Endodermal cell (in vitro differentiated cells): Measurements from ENCODE around the gene KIR3DL2. TPM values are rescaled to one million over a fixed set of nuclear protein-coding genes. Genes with fewer than 3 reads are reported as not detected.
"Not testable (repeated sequence)": the region's sequence is repeated elsewhere in the genome, so short reads cannot be mapped to it uniquely, and the experiment has no call there.

Experiments
- DNase-seq: peaks from one replicate; pipeline ENCODE4 v3.0.0-alpha.2; 2017
- H3K27ac ChIP-seq: 2 replicates; pipeline ENCODE4 v1.5.1; 2013; ENCODE audit warnings: mild to moderate bottlenecking, low read depth, low read length, moderate library complexity
- H3K27me3 ChIP-seq: 2 replicates; pipeline ENCODE4 v1.6.1; 2013; ENCODE audit warnings: mild to moderate bottlenecking, low read length, moderate library complexity; ENCODE audit not compliant: insufficient read depth, control insufficient read depth, poor library complexity, severe bottlenecking
- H3K36me3 ChIP-seq: 2 replicates; pipeline ENCODE4 v1.7.0; 2013; ENCODE audit warnings: mild to moderate bottlenecking, low read length, moderate library complexity; ENCODE audit not compliant: control insufficient read depth, insufficient read depth
- H3K4me1 ChIP-seq: one replicate; pipeline ENCODE4 v1.7.0; 2013; ENCODE audit warnings: low read length; ENCODE audit not compliant: control insufficient read depth, insufficient read depth
- H3K4me3 ChIP-seq: 2 replicates; pipeline ENCODE4 v1.5.1; 2013; ENCODE audit warnings: mild to moderate bottlenecking, low read length, moderate library complexity
- H3K9ac ChIP-seq: 2 replicates; pipeline ENCODE4 v1.6.1; 2013; ENCODE audit warnings: mild to moderate bottlenecking, low read length, moderate library complexity; ENCODE audit not compliant: poor library complexity, severe bottlenecking; ENCODE audit errors: extremely low read depth
- H3K9me3 ChIP-seq: 2 replicates; pipeline ENCODE4 v1.6.1; 2013; ENCODE audit warnings: mild to moderate bottlenecking, low read length, moderate library complexity; ENCODE audit not compliant: control insufficient read depth
- H3K27ac Mint-ChIP-seq: 2 replicates; pipeline ENCODE4 v1.8.0; 2020; ENCODE audit warnings: mixed read lengths
- H3K27me3 Mint-ChIP-seq: 2 replicates; pipeline ENCODE4 v1.8.0; 2021; ENCODE audit warnings: mild to moderate bottlenecking, mixed read lengths; ENCODE audit not compliant: insufficient read depth
- H3K36me3 Mint-ChIP-seq: 2 replicates; pipeline ENCODE4 v1.8.0; 2020; ENCODE audit warnings: low read depth, mixed read lengths
- H3K4me1 Mint-ChIP-seq: 2 replicates; pipeline ENCODE4 v1.8.0; 2020; ENCODE audit warnings: mixed read lengths
- H3K4me3 Mint-ChIP-seq: 2 replicates; pipeline ENCODE4 v1.8.0; 2020; ENCODE audit warnings: mild to moderate bottlenecking, moderate library complexity, mixed read lengths
- H3K9me3 Mint-ChIP-seq: 2 replicates; pipeline ENCODE4 v1.8.0; 2020; ENCODE audit warnings: mild to moderate bottlenecking, mixed read lengths
- CTCF ChIP-seq: fragments of 200-600 bp; sonication (generic); conservative IDR thresholded peaks from 2 replicates; pipeline ENCODE4 v1.5.0; 2021; ENCODE audit warnings: antibody characterized with exemption, mild to moderate bottlenecking
- WGBS, 2 experiments: methylation state at CpG; one replicate each; pipeline versions ENCODE4 v1.1.5 to v1.1.7; 2013; ENCODE audit warnings: missing lambda C conversion rate in 2 of 2, mixed read lengths in 1 of 2; ENCODE audit not compliant: insufficient coverage in 1 of 2, insufficient read length in 1 of 2; 5-methylcytosine and 5-hydroxymethylcytosine counted together
- total RNA-seq, 2 donors: library from RNA; stranded (reverse); fragmentation: NEBNext Ultra II Directional in 1 of 2; extraction: Animal tissue kit (Norgen Biotek cat#: 25700) in 1 of 2; gene quantifications; 2 replicates in 1 of 2; 3 replicates in 1 of 2; pipeline ENCODE4 v1.2.1, GENCODE V29; 2021

The KIR3DL2 gene
- total RNA-seq, 2 donors from 2014 or later = not detected

- Histone ChIP-seq H3K27me3 (no peaks in the 10 kb centered on the region), H3K9ac (no peak overlapping the region), H3K27ac (no peak overlapping the region), H3K4me1 (peaks cover 12% of the 10 kb centered on the region), H3K4me3 (no peak overlapping the region), H3K9me3 (peaks cover 4% of the 10 kb centered on the region), H3K36me3 (peaks cover 75% of the 10 kb centered on the region)
- no peak for DNase-seq
- TF ChIP-seq CTCF = no peak
- H3K36me3 Mint-ChIP-seq = peaks cover 34% of the 10 kb centered on the region
- 90 to 93% methylated on average over 3 to 5 of the region's 5 CpGs for WGBS, 2 experiments
- H3K27me3 Mint-ChIP-seq = no peaks in the 10 kb centered on the region
- no peaks in the 10 kb centered on the region for H3K9me3 Mint-ChIP-seq
- H3K27ac Mint-ChIP-seq = peak overlapping the region; percentile 76
- H3K4me3 Mint-ChIP-seq = peak overlapping the region; percentile 2
- H3K4me1 Mint-ChIP-seq = peaks cover 22% of the 10 kb centered on the region
Observed at GRCh38 chr19:54905421-54905802, 55.2 kb downstream of the KIR3DL2 start.

- 85 to 89% methylated on average over 13 to 22 of the region's 22 CpGs for WGBS, 2 experiments
- Histone ChIP-seq H3K9me3 (peaks cover 4% of the 10 kb centered on the region), H3K9ac (no peak within 1 kb of the TSS), H3K4me1 (peaks cover 12% of the 10 kb centered on the region), H3K27me3 (no peaks in the 10 kb centered on the region), H3K27ac (no peak within 1 kb of the TSS), H3K36me3 (peaks cover 76% of the 10 kb centered on the region), H3K4me3 (no peak within 1 kb of the TSS)
- peak within 1 kb of the TSS; percentile 2 for H3K4me3 Mint-ChIP-seq
- no peak for DNase-seq
- H3K36me3 Mint-ChIP-seq = peaks cover 37% of the 10 kb centered on the region
- TF ChIP-seq CTCF = no peak
- peak within 1 kb of the TSS; percentile 76 for H3K27ac Mint-ChIP-seq
- H3K9me3 Mint-ChIP-seq = no peaks in the 10 kb centered on the region
- H3K27me3 Mint-ChIP-seq = no peaks in the 10 kb centered on the region
- H3K4me1 Mint-ChIP-seq = peaks cover 22% of the 10 kb centered on the region
Observed at GRCh38 chr19:54905803-54906511, 55.7 kb downstream of the KIR3DL2 start, which contains the start of gene NCR1. Gene NCR1, plus strand, starts transcription at chr19:54906148. Its CDS starts 40 bp downstream, at chr19:54906188.

- peaks cover 4% of the 10 kb centered on the region for H3K9me3 ChIP-seq
- H3K4me3 ChIP-seq = no peak overlapping the region
- Mint-ChIP-seq H3K4me1 (peaks cover 22% of the 10 kb centered on the region), H3K36me3 (peaks cover 42% of the 10 kb centered on the region), H3K9me3 (no peaks in the 10 kb centered on the region), H3K27me3 (no peaks in the 10 kb centered on the region), H3K4me3 (no peak overlapping the region), H3K27ac (peak overlapping the region; percentile 69)
- no peaks in the 10 kb centered on the region for H3K27me3 ChIP-seq
- no peak overlapping the region for H3K9ac ChIP-seq
- no peak for DNase-seq
- 81 to 93% methylated on average over 3 to 7 of the region's 7 CpGs for WGBS, 2 experiments
- H3K4me1 ChIP-seq = peaks cover 12% of the 10 kb centered on the region
- TF ChIP-seq CTCF = no peak
- no peak overlapping the region for H3K27ac ChIP-seq
- H3K36me3 ChIP-seq = peaks cover 74% of the 10 kb centered on the region
Observed at GRCh38 chr19:54906819-54907218, 56.6 kb downstream of the KIR3DL2 start.

- H3K4me1 Mint-ChIP-seq = peaks cover 22% of the 10 kb centered on the region
- H3K27ac ChIP-seq, H3K9me3 ChIP-seq, H3K9ac ChIP-seq, H3K4me3 Mint-ChIP-seq, H3K27me3 ChIP-seq, H3K27me3 Mint-ChIP-seq, H3K27ac Mint-ChIP-seq, H3K9me3 Mint-ChIP-seq, H3K4me3 ChIP-seq, DNase-seq: not testable (repeated sequence)
- Histone ChIP-seq H3K36me3 (peaks cover 72% of the 10 kb centered on the region), H3K4me1 (peaks cover 12% of the 10 kb centered on the region)
- peaks cover 41% of the 10 kb centered on the region for H3K36me3 Mint-ChIP-seq
- WGBS, 2 experiments = no CpG with 5 or more reads among the region's 5 CpGs
Observed at GRCh38 chr19:54907899-54908298, 57.7 kb downstream of the KIR3DL2 start.
